IPS DF 4.7 (cell line): ENCODE results near the gene RNPEPL1.
"Not testable (repeated sequence)": the region's sequence is repeated elsewhere in the genome, so short reads cannot be mapped to it uniquely, and the experiment has no call there.

Source experiments
- DNase-seq: peaks from one replicate; pipeline ENCODE4 v3.0.0-alpha.2; 2013; ENCODE audit warnings: low spot score; ENCODE audit errors: extremely low read depth

RNPEPL1 gene

DNA sequence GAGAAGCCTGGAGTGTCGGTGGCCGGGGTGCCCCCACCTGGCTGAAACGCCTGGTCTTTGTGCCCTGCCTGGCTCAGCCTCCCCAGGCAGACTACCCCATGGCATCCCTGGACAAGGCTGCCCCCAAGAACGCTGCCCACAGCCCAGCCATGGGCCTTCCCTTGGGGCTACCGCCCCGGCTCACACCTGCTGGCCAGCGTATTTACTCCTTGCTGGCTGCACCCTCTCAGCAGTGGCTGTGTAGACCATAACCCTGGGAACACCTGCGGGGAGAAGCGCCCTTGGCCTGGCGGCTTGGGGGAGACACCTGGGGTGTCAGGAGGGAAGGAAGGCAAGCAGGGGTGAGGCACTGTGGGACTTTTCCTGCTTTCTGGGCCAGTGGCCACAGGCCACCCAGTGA, 35.6 kb downstream of the RNPEPL1 start:
- no peak for DNase-seq

DNA sequence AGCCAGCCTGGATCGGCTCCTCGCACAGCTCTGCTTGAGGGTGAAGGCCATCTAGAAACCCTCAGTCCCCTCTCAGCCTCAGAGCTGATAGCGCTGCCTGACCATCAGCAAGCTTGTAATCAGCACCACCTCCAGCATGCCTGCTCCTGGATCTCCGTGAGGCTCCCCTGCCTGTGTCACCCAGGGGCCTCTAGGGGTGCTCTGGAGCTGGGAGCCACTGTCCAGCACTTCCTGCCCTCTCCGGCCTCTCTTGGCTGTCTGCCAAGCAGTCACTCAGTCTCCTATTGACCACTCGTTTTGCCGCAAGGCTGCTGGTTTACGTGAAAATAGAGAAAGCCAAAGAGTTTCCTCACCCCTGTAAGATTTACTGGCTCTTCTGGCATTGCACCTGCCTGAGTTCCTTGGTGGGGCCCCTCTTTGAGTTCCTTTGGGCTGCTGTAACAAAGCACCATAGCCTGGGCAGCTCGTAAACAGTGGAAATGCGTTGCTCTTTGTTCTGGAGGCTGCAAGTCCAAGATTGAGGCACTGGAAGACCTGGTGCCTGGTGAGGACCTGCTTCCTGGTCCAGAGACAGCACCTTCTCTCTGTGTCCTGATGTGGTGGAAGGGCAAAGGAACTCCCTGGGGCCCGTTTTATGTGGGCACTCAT, 36.1 kb downstream of the RNPEPL1 start:
- DNase-seq: no peak

DNA sequence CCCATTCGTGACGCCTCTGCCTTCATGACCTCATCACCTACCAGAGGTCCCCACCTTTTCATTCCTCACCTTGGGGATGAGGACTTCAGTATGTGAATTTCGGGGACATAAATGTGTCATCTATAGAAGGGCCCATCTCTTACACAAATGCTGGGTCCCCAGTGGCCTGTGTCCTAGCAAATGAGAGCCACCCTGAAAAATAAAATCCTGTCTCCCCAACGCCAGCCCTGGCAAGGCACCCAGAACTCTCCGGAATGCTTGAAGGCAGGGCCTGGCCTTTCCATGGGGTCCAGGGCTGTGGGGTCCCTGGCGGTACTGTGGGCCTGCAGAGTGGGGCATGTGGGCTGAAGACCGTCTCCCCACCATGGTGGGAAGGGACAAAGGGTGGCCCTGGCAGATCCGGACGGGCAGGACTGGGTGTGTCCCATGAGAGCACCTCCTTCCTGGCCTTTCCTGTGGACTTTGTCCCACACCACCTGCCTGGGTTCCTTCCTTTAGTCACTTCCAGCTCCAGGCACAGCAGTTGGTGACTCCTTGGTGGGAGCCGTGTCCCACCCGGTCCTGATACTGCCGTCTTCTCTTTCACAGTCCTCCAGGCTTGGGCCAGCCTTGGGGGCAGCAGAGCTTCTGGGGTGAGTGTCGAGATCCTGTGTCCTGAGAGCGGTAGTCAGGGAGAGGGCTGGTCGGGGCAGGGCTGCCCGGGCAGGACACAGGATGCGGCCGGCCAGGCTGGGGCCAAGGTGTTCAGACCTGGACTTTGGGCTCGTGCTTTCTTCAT, 36.8 kb downstream of the RNPEPL1 start:
- DNase-seq: no peak

DNA sequence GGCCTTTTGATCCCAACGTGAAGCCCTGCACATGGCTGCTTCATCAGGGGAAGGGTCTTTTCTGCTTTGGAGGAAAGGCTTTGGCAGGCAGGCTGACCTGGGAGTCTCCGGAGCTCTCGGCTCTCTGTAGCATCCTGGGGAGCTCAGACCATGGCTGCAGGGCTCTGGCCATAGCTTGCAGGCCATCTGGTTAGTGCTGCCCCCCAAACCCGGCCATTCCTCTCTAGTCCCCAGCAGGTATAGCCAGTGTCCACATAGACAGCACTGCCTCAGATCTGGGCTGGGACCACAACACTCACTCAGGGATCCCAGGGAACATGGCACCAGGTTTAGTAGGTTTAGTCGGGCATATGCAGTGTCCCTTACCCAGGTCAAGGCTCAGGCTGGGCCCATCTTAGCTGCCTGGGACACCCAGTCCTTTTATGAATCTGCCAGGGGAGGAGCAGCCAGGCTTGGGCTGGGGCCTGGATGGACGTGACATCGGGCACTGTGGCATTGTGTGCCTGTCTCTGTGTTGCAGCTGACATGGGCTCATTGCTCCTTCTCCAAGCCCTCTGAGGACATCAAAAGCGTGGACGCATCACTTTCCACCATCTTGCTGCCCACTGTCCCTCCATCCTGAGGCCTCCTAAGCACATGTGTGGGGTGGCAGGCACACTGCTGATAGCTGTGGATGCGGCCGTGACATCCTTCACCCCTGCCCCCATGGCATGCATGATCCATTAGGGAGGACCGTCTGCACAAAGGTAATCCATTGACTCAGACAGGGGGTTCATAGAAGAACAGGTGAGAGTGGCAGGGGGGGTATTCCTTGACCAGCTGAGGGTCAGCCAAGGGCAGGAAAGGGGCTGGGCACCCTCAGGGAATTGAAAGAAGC, 37.8 kb downstream of the RNPEPL1 start:
- DNase-seq: no peak

DNA sequence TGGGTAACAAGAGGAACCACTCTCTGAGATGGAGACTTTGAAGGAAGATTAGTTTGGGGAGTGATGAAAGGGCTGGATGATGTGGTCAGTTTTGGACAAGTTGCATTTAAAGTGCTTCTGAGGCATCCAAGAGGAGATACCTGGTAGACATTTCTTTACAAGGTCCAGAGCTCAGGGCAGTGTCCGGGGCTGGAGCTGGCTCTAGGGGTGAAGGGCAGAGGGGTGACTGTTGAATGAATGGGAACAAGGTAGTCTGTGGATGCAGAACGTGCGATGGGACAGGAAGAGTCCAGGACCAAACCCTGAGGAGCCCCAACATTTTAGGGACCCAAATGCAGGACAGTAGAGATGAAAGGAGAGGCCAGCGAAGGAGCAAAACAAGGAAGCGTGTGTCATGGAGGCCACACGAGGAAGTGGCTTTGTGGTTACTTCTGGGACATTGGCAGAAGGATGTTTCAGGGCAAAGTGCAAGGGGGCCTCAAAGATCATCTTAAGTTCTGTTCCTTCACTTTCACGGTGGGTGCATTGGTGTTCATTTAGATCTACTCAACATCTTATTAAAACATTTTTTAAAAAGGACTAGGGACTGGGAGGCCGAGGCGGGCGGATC, 43.4 kb downstream of the RNPEPL1 start:
- DNase-seq: no peak

DNA sequence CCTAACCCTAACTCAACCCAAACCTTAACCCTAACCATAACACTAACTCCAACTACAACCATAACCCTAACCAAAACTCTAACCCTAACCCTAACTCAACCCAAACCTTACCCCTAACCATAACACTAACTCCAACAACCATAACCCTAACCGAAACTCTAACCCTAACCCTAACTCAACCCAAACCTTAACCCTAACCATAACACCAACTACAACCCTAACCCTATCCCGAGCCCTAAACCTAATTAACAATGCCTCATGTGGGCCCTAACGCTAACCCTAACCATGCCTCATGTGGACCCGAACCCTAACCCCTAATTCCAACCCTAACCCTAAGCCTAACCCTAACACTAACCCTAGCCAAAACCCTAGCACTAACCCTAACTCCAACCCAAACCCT, 45.5 kb downstream of the RNPEPL1 start:
- no peak for DNase-seq

DNA sequence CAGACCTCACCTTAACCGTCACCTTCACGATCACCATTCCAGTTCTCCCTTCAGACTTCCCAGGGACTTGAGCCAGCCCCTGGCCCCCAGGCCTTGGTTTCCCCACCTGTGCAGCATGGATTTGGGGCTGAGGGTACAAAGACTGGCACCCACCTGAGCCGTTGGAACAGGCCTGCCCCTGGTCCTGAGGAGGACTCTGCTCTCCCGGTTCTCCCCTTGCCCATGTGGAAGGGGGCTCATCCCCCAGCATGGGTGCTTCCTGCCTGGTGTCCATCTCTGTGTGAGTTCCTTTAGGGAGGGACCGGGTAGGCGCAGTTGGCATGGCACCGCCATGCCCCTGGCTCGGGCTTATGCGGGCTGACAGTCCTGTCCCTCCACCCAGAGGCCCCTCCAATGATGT, 46.1 kb downstream of the RNPEPL1 start:
- DNase-seq: no peak

DNA sequence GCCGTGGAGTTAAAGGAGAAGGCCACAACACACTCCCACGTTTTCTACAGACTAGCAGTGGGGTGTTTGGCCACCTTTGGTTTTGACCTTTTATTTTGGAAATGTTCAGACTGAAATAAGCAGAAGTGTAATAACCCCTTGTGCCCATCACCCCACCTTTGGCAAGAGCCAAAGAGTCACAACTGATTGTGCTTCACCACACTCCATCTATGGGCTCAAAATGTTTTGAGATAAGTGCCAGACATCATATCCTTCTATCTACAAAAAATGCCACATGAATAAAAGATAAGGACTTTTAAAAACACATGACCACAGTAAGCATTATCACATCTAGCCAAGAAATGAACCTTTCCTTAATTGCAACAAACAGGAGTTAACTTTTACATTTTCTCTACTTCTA, 47.1 kb downstream of the RNPEPL1 start:
- no peak for DNase-seq

DNA sequence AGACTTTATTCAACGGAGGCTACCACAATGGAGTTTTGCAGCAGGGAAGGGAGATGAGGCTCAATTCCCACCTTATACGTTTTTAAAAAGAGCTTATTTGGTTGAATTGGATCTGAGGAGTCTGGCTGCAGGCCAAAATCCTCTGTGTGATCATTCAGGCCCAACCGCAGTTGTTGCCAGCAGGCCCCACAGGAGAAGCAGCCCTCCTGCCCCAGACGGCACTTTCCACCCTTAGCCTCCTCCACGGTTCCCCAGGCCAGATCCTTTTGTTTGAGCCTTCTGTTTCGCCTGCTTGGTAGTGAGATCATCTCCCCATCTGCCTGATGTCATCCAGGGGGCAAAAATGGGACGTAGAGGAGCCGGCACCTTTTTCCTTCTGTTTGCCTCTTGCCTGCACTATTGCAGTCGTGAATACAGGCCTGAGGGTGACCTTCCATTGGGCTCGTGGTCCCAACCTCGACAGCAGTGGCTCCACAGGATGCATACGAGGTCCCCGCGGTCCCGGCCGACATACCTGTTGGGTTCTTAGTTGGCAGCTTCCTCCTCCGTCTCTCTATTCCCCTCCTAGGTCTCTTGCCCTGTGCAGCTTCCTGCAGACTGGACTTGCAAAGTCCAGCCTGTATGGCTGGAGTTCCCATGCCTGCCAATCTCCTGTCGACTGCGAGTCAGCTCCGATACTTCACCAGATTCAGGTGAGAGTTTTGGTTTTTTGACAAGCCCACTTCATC, 47.7 kb downstream of the RNPEPL1 start:
- no peak for DNase-seq

DNA sequence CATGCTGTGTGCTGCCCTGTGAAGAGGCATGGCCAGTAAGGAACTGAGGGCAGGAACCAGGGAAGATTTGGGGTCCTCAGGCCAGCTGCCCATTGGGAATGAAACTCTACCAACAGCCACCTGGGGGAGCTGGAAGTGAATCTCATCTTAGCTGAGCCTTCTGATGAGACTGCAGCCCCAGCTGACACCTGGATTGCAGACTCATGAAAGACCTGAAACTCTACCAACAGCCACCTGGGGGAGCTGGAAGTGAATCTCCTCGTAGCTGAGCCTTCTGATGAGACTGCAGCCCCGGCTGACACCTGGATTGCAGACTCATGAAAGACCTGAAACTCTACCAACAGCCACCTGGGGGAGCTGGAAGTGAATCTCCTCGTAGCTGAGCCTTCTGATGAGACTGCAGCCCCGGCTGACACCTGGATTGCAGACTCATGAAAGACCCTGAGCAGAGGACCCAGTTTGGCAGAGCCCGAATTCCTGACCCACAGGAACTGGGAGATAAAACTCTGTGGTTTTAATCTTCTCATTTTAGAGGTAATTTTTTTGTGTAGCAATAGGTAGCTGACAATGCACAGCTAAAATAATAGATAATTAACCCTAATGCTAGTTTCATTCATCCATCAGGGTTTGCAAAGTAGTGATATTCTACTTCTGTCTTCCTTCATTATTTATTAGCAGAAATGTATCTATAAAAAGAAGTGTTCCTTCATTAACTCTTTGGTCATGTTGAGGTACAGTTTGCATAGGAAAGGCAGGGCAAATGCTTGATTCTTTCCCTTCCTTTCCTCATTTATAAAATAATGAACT, 48.8 kb downstream of the RNPEPL1 start:
- DNase-seq: not testable (repeated sequence)

DNA sequence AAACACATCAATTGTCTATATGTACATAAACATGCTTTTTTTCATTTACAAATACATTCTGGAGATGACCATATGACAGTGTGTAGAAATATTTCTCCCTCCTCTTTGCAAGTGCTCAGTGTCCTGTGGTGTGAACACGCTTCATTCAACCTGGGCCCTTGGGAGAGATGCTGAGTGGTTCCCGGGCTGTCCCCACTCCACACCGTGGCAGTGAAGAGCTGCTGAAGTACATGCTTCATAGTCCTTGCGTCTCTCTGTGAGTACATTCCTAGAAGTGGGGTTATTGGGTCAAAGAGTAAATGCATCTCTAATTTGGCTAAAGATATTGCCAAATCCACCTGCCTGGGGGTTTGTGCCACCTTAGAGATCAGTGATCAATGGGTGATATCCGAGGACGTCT, 50.5 kb downstream of the RNPEPL1 start:
- no peak for DNase-seq

DNA sequence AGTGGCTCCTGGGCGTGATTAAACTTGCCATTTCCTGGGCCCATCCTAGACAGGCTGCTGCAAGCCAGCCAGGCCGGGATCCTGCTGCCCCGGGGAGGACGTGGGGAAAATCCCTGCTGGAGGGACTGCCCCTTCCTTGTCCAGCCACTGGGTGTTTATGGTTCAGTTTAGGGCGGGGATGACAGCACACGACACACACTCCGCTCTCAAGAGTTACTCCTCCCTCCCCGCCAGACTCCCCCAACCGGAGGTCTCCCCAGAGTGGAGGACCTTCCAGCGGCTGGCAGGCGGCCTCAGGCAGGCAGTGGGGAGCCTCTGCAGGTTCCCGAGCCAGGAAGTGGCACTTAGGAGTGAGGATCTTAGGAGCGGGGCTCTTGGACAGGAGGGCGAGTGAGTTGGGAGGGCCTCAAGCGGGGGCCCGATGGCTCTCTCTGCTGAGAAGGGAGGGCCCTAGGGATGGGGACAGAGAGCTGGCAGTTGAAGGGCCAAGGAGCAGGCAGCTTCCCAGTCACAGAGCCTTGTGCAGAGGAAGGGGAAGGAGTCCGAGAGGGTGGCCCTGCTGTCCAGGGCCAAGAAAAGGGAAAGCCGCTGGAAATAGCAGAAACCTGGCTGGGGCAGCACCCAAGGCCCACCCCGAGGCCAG, 51.3 kb downstream of the RNPEPL1 start:
- no peak for DNase-seq

DNA sequence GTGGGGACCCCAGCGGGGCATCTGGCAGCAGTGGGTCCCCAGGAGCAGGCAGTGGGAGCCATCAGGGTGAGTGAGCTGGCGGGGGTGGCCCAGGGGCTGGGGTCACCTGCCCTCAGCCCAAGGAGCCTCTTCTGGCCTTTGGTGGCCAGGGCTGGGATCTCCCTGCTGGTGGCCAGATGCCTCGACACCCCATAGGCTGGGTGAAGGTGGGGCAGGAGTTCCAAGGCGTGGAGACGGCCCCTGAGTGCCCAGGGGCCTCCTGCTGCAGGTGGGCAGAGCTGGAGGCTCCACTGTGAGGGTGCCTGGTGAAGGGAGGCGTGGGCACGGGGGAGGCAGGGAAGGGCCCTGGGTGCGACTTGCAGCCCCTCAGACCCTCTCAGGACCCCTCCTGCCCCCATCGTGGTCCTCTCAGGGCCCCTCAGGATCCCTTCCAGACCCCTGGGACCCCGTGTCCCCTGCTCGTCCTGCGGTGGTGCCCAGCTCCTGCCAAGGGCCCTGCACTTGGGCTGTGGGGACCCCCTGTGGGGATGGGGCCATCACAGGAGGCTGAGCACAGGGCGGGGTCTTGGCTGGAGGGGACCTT, 52.0 kb downstream of the RNPEPL1 start:
- DNase-seq: no peak

DNA sequence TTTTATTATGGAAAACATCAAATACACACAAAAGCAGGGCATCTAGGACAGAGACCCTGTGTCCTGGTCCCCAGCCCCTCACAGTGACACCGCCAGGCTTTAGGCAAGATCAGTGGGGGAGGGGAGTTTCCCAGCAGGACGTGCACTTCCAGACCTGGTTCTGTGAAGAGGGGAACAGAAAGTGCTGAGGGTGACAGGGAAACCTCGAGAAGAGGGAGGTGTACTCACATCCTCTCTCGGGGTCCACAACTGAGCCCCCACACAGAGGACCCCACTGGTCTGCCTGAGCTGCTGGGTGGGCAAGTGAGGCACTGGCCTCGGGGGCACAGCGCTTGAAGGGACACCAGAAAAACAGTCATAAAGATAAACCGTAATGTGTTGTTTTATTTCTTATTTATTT, 52.6 kb downstream of the RNPEPL1 start:
- DNase-seq: no peak

DNA sequence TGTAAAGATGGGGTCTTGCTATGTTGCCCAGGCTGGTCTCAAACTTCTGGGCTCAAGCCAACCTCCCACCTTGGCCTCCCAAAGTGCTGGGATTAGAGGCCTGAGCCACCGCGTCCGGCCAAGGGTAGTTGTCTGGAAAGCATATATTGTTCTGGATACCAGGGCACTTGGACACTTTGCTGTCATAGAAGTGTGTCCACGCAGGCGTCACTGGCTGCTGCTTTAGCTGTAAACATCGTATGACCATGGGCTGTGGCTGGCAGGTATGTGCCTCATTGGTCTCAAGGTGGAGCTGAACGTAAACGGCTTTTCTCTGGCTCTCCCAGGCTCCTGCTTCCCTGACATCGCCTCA, 53.8 kb downstream of the RNPEPL1 start:
- DNase-seq: no peak

DNA sequence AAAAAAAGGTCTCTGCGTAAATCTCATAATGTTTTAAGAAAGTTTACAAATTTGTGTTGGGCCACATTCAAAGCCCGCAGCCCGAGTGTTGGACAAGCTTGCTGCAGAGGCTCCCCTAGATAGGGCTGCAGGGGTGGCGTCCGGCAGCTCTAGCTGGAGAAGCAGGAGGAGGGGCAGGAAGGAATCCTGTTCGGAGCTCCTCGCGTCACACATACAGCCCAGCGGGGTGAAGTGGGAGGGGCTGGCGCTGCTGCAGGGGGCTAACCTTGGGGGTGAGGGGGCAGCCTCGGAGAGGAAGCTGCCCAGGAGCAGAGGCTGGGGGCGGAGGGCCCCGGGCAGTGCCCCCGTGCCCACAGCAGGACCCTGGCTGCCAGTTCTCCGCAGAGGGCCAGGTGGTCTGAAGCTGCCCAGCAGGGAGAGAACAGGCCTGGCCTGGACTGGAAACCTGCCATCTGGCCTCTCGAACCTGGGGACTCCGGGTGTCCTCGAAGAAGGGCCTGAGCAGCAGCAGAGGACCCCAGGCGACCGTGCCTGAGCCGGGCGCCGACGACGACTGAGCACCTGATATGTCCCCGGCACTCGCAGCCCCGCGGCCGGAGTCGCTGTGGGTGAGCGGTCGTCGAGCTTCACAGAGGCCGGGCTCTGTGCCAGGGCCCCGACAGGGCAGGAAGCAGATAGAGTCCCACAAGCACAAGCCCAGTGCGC, 54.4 kb downstream of the RNPEPL1 start:
- no peak for DNase-seq

DNA sequence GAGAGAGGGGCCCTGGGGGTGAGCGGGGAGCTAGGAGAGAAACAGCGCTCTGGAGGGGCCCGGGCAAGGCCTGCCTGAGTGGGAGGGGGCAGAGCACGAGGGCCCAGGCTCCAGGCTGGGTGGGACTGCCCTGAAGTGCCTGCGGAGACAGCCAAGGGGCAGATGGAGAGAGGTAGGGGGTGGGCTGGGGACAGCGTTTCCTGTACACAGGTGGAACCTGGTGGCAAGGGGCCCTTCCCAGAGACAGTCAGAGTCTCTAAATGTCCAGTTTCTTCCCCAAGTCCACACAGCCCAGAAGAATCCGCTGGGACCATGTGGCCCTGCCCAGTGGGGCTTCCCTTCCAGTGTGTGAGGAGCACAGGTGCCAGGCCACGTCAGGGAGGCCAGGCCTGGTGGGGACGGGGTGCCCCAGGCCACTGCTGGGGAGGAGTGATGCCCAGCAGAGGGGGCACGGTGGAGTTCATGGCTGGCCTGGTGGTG, 55.3 kb downstream of the RNPEPL1 start:
- no peak for DNase-seq

DNA sequence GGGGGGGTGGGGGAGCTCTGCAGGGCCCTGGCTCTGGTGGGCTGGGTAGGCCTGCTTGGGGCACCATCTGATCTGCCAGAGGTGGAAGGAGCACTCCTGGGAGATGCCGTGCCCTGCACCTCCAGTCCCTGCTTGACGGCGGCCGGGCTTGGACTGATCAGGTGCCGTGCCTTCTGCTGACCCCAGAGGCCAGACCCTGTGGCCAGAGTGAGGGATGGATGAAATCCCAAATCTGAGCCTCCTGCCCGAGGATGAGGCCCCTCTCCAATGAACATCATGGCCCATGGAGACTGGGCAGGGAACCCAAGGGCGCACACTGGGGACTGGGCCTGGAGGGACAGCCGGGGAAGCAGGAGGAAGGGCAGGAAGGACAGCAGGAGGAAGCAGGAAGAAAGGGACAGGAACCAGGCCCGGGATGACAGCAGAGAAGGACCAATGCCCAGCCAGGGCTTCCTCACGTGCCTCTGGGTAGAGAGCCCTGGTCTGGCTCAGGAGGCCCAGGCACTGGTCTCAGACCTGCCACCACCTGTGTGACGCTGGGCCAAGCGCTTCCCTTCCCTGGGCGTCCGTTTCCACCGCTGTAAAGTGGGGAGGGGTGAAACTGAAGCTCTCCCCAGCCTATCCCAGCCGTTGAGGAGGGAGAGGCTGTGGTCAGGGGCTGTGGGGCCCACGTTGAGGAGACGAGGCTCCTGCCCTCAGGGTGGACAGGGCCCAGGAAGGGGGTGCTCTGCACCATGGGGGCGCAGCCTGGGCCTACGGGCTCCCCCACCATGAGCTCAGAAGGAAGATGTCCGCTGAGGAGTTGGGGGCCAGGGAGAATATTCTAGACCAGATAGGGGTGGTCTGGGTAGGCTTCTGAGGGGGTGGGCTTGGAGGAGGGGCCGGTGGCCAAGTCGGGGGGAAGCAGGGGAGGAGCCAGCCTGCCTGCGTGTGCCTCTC, 56.0 kb downstream of the RNPEPL1 start:
- no peak for DNase-seq
